ENCODE results near the gene SHOC2. TPM values are rescaled to one million over a fixed set of nuclear protein-coding genes. Genes with fewer than 3 reads are reported as not detected.

SHOC2 gene
- polyA plus RNA-seq, 1 donor (not counting 4 experiments of a cell fraction or from before 2014, with no cell fraction given) = 27.7 TPM

GRCh38 chr10:110989016-110989415 lies 69.6 kb downstream of the SHOC2 start:
- peak; percentile 75 for FAIRE-seq
- Histone ChIP-seq H2AFZ (ENCODE audit: control insufficient read depth, low read length) (no peak overlapping the region), H3K27ac (ENCODE audit: control insufficient read depth, insufficient read depth, low read length) (peak overlapping the region; percentile 45), H3K4me1 (ENCODE audit: control insufficient read depth, extremely low read depth, insufficient read depth, low read length) (peaks cover 30% of the 10 kb centered on the region), H3K9me1 (ENCODE audit: control insufficient read depth, extremely low read depth, insufficient read depth, low read length) (no peaks in the 10 kb centered on the region), H3K9me3 (ENCODE audit: control insufficient read depth, low read depth, low read length) (no peaks in the 10 kb centered on the region), H4K20me1 (ENCODE audit: control insufficient read depth, extremely low read depth, insufficient read depth, low read length) (no peaks in the 10 kb centered on the region), H3K27me3 (ENCODE audit: control insufficient read depth, extremely low read depth, insufficient read depth, low read length) (no peaks in the 10 kb centered on the region), H3K79me2 (ENCODE audit: control insufficient read depth, insufficient read depth, low read length) (peaks cover 5% of the 10 kb centered on the region), H3K4me3 (ENCODE audit: control insufficient read depth in 2 of 3, extremely low read depth in 1 of 3, insufficient read depth in 2 of 3, low read depth in 1 of 3, low read length in 3 of 3) (no peak overlapping the region), H3K36me3 (ENCODE audit: control insufficient read depth in 2 of 2, extremely low read depth in 1 of 2, insufficient read depth in 2 of 2, low read length in 2 of 2) (no peaks in the 10 kb centered on the region), H3K9ac (ENCODE audit: control insufficient read depth, extremely low read depth, insufficient read depth, low read length) (no peak overlapping the region), H3K4me2 (ENCODE audit: control insufficient read depth, extremely low read depth, insufficient read depth, low read depth, low read length) (peak overlapping the region; percentile 52)
- dilution Hi-C loops (cut with MboI; ENCODE audit: extremely low pct_ligation_motif_present, low sequenced_read_pairs) = no loop called here
- TF ChIP-seq EZH2 (IDR thresholded peaks at IDR 0.05; ENCODE audit: low read length) = no peak
- TF ChIP-seq, protein P1, sequence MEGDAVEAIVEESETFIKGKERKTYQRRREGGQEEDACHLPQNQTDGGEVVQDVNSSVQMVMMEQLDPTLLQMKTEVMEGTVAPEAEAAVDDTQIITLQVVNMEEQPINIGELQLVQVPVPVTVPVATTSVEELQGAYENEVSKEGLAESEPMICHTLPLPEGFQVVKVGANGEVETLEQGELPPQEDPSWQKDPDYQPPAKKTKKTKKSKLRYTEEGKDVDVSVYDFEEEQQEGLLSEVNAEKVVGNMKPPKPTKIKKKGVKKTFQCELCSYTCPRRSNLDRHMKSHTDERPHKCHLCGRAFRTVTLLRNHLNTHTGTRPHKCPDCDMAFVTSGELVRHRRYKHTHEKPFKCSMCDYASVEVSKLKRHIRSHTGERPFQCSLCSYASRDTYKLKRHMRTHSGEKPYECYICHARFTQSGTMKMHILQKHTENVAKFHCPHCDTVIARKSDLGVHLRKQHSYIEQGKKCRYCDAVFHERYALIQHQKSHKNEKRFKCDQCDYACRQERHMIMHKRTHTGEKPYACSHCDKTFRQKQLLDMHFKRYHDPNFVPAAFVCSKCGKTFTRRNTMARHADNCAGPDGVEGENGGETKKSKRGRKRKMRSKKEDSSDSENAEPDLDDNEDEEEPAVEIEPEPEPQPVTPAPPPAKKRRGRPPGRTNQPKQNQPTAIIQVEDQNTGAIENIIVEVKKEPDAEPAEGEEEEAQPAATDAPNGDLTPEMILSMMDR (optimal IDR thresholded peaks at IDR 0.05 in 1 of 3, IDR thresholded peaks at IDR 0.05 in 1 of 3, conservative IDR thresholded peaks at IDR 0.05 in 1 of 3; ENCODE audit: extremely low read depth in 1 of 3, insufficient read depth in 2 of 3, low read length in 3 of 3) = no peak
- DNase-seq (ENCODE audit: low read depth, low spot score) = peak; percentile 38

- TF ChIP-seq EZH2 (IDR thresholded peaks at IDR 0.05; ENCODE audit: low read length) = no peak
- TF ChIP-seq, protein P1 (optimal IDR thresholded peaks at IDR 0.05 in 1 of 3, IDR thresholded peaks at IDR 0.05 in 1 of 3, conservative IDR thresholded peaks at IDR 0.05 in 1 of 3; ENCODE audit: extremely low read depth in 1 of 3, insufficient read depth in 2 of 3, low read length in 3 of 3) = no peak
- Histone ChIP-seq H3K9me3 (ENCODE audit: control insufficient read depth, low read depth, low read length) (no peaks in the 10 kb centered on the region), H3K4me3 (ENCODE audit: control insufficient read depth in 2 of 3, extremely low read depth in 1 of 3, insufficient read depth in 2 of 3, low read depth in 1 of 3, low read length in 3 of 3) (no peak overlapping the region), H3K79me2 (ENCODE audit: control insufficient read depth, insufficient read depth, low read length) (peaks cover 14% of the 10 kb centered on the region), H3K4me2 (ENCODE audit: control insufficient read depth, extremely low read depth, insufficient read depth, low read depth, low read length) (peak overlapping the region; percentile 62), H3K27ac (ENCODE audit: control insufficient read depth, insufficient read depth, low read length) (peak overlapping the region; percentile 56), H2AFZ (ENCODE audit: control insufficient read depth, low read length) (no peak overlapping the region), H3K9ac (ENCODE audit: control insufficient read depth, extremely low read depth, insufficient read depth, low read length) (no peak overlapping the region), H3K9me1 (ENCODE audit: control insufficient read depth, extremely low read depth, insufficient read depth, low read length) (peaks cover 3% of the 10 kb centered on the region), H4K20me1 (ENCODE audit: control insufficient read depth, extremely low read depth, insufficient read depth, low read length) (no peaks in the 10 kb centered on the region), H3K36me3 (ENCODE audit: control insufficient read depth in 2 of 2, extremely low read depth in 1 of 2, insufficient read depth in 2 of 2, low read length in 2 of 2) (no peaks in the 10 kb centered on the region), H3K4me1 (ENCODE audit: control insufficient read depth, extremely low read depth, insufficient read depth, low read length) (peaks cover 30% of the 10 kb centered on the region), H3K27me3 (ENCODE audit: control insufficient read depth, extremely low read depth, insufficient read depth, low read length) (no peaks in the 10 kb centered on the region)
- FAIRE-seq (no peak), DNase-seq (ENCODE audit: low read depth, low spot score) (no peak)
- dilution Hi-C loops (cut with MboI; ENCODE audit: extremely low pct_ligation_motif_present, low sequenced_read_pairs) = no loop called here
Observed at GRCh38 chr10:110992006-110992800, 72.8 kb downstream of the SHOC2 start.
